SU-DHL-6 (cell line): ENCODE measurements around the gene RPL27A.

Experiments
- CTCF ChIP-seq: fragments of 200-600 bp; sonication (generic); IDR thresholded peaks from one replicate; pipeline ENCODE4 v1.5.1; 2017; ENCODE audit warnings: antibody characterized with exemption, mild to moderate bottlenecking, low read length, moderate library complexity; ENCODE audit not compliant: insufficient read depth, poor library complexity, severe bottlenecking
- EZH2phosphoT487 ChIP-seq: fragments of 200-600 bp; sonication (generic), shearing (Covaris generic); conservative IDR thresholded peaks from 2 replicates; pipeline ENCODE4 v1.6.1; 2018; ENCODE audit warnings: mild to moderate bottlenecking, antibody characterized with exemption, low read length, moderate library complexity, mixed read lengths

GRCh38 chr11:8711895-8712442 lies 29.4 kb downstream of the RPL27A start:
- TF ChIP-seq CTCF: no peak
- no peak for TF ChIP-seq EZH2phosphoT487
